ENCODE data around the gene EVX2. TPM values are rescaled to one million over a fixed set of nuclear protein-coding genes. Genes with fewer than 3 reads are reported as not detected.

The EVX2 gene
- total and polyA plus RNA-seq, 4 donors = not detected

GRCh38 chr2:176095421-176095820 is 11.7 kb upstream of the EVX2 start:
- TF ChIP-seq YY1 (IDR thresholded peaks at IDR 0.05) = no peak
- TF ChIP-seq CTCF (IDR thresholded peaks at IDR 0.05; ENCODE audit: low read depth, low read length, missing input control) = no peak
- no peak for TF ChIP-seq FOXA1 (IDR thresholded peaks at IDR 0.05)
- no peak for TF ChIP-seq NR2F2 (IDR thresholded peaks at IDR 0.05)
- TF ChIP-seq SP1 (IDR thresholded peaks at IDR 0.05) = no peak
- TF ChIP-seq HNF4G (IDR thresholded peaks at IDR 0.05) = no peak
- no peak overlapping the region for H3K4me3 ChIP-seq (ENCODE audit: low read depth in 1 of 3, low read length in 3 of 3)
- no peak overlapping the region for H3K27ac ChIP-seq (ENCODE audit: low read depth in 1 of 2, low read length in 2 of 2)
- WGBS = 14% methylated on average over 5 of the region's 5 CpGs
- H3K27me3 ChIP-seq (ENCODE audit: control insufficient read depth in 4 of 4, insufficient read depth in 4 of 4, low read length in 3 of 4) = peaks cover 15 to 60% (median 31%) of the 10 kb centered on the region in 4 donors
- H3K9ac ChIP-seq (ENCODE audit: low read depth in 1 of 2, low read length in 2 of 2) = no peak overlapping the region
- peaks cover 9 to 24% (median 18%) of the 10 kb centered on the region in 4 donors for H3K4me1 ChIP-seq (ENCODE audit: control insufficient read depth in 4 of 4, insufficient read depth in 4 of 4, low read length in 3 of 4)
- peaks cover 0 to 4% (median 2%) of the 10 kb centered on the region in 4 donors for H3K9me3 ChIP-seq (ENCODE audit: control insufficient read depth in 4 of 4, low read length in 3 of 4)
- H3K36me3 ChIP-seq (ENCODE audit: control insufficient read depth in 4 of 4, insufficient read depth in 3 of 4, low read depth in 1 of 4, low read length in 3 of 4) = no peaks in the 10 kb centered on the region
- DNase-seq (ENCODE audit: low spot score) = no peak

- WGBS = 11% methylated on average over 12 of the region's 12 CpGs
- TF ChIP-seq, protein P1, sequence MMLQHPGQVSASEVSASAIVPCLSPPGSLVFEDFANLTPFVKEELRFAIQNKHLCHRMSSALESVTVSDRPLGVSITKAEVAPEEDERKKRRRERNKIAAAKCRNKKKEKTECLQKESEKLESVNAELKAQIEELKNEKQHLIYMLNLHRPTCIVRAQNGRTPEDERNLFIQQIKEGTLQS (IDR thresholded peaks at IDR 0.05) = no peak
- TF ChIP-seq TAF1 (conservative IDR thresholded peaks at IDR 0.05) = no peak
- no peak for TF ChIP-seq CTCF (IDR thresholded peaks at IDR 0.05; ENCODE audit: low read depth, low read length, missing input control)
- no peak for TF ChIP-seq NR2F2 (IDR thresholded peaks at IDR 0.05)
- TF ChIP-seq FOXA1 (IDR thresholded peaks at IDR 0.05) = no peak
- no peak for TF ChIP-seq RAD21 (IDR thresholded peaks at IDR 0.05)
- TF ChIP-seq FOXA2 (IDR thresholded peaks at IDR 0.05) = no peak
- no peak for TF ChIP-seq JUND (IDR thresholded peaks at IDR 0.05)
- TF ChIP-seq HNF4A (conservative IDR thresholded peaks at IDR 0.05) = no peak
- TF ChIP-seq GABPA (IDR thresholded peaks at IDR 0.05 in 1 of 2, conservative IDR thresholded peaks at IDR 0.05 in 1 of 2) = no peak
- TF ChIP-seq REST (IDR thresholded peaks at IDR 0.05) = no peak
- TF ChIP-seq, protein P2, sequence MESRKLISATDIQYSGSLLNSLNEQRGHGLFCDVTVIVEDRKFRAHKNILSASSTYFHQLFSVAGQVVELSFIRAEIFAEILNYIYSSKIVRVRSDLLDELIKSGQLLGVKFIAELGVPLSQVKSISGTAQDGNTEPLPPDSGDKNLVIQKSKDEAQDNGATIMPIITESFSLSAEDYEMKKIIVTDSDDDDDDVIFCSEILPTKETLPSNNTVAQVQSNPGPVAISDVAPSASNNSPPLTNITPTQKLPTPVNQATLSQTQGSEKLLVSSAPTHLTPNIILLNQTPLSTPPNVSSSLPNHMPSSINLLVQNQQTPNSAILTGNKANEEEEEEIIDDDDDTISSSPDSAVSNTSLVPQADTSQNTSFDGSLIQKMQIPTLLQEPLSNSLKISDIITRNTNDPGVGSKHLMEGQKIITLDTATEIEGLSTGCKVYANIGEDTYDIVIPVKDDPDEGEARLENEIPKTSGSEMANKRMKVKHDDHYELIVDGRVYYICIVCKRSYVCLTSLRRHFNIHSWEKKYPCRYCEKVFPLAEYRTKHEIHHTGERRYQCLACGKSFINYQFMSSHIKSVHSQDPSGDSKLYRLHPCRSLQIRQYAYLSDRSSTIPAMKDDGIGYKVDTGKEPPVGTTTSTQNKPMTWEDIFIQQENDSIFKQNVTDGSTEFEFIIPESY (IDR thresholded peaks at IDR 0.05) = no peak
- no peak for TF ChIP-seq RXRA (IDR thresholded peaks at IDR 0.05)
- TF ChIP-seq MAX (IDR thresholded peaks at IDR 0.05) = no peak
- TF ChIP-seq SP1 (IDR thresholded peaks at IDR 0.05) = no peak
- no peak for TF ChIP-seq HNF4G (IDR thresholded peaks at IDR 0.05)
- TF ChIP-seq YY1 (IDR thresholded peaks at IDR 0.05) = no peak
- H3K4me1 ChIP-seq (ENCODE audit: control insufficient read depth in 4 of 4, insufficient read depth in 4 of 4, low read length in 3 of 4) = peaks cover 9 to 24% (median 18%) of the 10 kb centered on the region in 4 donors
- no peak overlapping the region for H3K27ac ChIP-seq (ENCODE audit: low read depth in 1 of 2, low read length in 2 of 2)
- H3K36me3 ChIP-seq (ENCODE audit: control insufficient read depth in 4 of 4, insufficient read depth in 3 of 4, low read depth in 1 of 4, low read length in 3 of 4) = no peaks in the 10 kb centered on the region
- H3K9me3 ChIP-seq (ENCODE audit: control insufficient read depth in 4 of 4, low read length in 3 of 4) = peaks cover 0 to 4% (median 2%) of the 10 kb centered on the region in 4 donors
- no peak for DNase-seq (ENCODE audit: low spot score)
- peaks cover 10 to 54% (median 26%) of the 10 kb centered on the region in 4 donors for H3K27me3 ChIP-seq (ENCODE audit: control insufficient read depth in 4 of 4, insufficient read depth in 4 of 4, low read length in 3 of 4)
- no peak overlapping the region for H3K9ac ChIP-seq (ENCODE audit: low read depth in 1 of 2, low read length in 2 of 2)
- H3K4me3 ChIP-seq (ENCODE audit: low read depth in 1 of 3, low read length in 3 of 3) = no peak overlapping the region
These were observed 10.6 kb upstream of the EVX2 start for GRCh38 chr2:176094349-176094748.

All from liver (tissue), 9 donors.